Measurements from ENCODE around the gene DIP2A. TPM values are rescaled to one million over a fixed set of nuclear protein-coding genes. Genes with fewer than 3 reads are reported as not detected.

The DIP2A gene
- total and polyA plus RNA-seq, 2 of the 8 experiments (the other 6 are each of a cell fraction or from before 2014, with no cell fraction given), result 16.0 to 27.1 TPM

GRCh38 chr21:46538851-46539666 lies 80.4 kb downstream of the DIP2A start (continued):
- TF ChIP-seq, protein P1, sequence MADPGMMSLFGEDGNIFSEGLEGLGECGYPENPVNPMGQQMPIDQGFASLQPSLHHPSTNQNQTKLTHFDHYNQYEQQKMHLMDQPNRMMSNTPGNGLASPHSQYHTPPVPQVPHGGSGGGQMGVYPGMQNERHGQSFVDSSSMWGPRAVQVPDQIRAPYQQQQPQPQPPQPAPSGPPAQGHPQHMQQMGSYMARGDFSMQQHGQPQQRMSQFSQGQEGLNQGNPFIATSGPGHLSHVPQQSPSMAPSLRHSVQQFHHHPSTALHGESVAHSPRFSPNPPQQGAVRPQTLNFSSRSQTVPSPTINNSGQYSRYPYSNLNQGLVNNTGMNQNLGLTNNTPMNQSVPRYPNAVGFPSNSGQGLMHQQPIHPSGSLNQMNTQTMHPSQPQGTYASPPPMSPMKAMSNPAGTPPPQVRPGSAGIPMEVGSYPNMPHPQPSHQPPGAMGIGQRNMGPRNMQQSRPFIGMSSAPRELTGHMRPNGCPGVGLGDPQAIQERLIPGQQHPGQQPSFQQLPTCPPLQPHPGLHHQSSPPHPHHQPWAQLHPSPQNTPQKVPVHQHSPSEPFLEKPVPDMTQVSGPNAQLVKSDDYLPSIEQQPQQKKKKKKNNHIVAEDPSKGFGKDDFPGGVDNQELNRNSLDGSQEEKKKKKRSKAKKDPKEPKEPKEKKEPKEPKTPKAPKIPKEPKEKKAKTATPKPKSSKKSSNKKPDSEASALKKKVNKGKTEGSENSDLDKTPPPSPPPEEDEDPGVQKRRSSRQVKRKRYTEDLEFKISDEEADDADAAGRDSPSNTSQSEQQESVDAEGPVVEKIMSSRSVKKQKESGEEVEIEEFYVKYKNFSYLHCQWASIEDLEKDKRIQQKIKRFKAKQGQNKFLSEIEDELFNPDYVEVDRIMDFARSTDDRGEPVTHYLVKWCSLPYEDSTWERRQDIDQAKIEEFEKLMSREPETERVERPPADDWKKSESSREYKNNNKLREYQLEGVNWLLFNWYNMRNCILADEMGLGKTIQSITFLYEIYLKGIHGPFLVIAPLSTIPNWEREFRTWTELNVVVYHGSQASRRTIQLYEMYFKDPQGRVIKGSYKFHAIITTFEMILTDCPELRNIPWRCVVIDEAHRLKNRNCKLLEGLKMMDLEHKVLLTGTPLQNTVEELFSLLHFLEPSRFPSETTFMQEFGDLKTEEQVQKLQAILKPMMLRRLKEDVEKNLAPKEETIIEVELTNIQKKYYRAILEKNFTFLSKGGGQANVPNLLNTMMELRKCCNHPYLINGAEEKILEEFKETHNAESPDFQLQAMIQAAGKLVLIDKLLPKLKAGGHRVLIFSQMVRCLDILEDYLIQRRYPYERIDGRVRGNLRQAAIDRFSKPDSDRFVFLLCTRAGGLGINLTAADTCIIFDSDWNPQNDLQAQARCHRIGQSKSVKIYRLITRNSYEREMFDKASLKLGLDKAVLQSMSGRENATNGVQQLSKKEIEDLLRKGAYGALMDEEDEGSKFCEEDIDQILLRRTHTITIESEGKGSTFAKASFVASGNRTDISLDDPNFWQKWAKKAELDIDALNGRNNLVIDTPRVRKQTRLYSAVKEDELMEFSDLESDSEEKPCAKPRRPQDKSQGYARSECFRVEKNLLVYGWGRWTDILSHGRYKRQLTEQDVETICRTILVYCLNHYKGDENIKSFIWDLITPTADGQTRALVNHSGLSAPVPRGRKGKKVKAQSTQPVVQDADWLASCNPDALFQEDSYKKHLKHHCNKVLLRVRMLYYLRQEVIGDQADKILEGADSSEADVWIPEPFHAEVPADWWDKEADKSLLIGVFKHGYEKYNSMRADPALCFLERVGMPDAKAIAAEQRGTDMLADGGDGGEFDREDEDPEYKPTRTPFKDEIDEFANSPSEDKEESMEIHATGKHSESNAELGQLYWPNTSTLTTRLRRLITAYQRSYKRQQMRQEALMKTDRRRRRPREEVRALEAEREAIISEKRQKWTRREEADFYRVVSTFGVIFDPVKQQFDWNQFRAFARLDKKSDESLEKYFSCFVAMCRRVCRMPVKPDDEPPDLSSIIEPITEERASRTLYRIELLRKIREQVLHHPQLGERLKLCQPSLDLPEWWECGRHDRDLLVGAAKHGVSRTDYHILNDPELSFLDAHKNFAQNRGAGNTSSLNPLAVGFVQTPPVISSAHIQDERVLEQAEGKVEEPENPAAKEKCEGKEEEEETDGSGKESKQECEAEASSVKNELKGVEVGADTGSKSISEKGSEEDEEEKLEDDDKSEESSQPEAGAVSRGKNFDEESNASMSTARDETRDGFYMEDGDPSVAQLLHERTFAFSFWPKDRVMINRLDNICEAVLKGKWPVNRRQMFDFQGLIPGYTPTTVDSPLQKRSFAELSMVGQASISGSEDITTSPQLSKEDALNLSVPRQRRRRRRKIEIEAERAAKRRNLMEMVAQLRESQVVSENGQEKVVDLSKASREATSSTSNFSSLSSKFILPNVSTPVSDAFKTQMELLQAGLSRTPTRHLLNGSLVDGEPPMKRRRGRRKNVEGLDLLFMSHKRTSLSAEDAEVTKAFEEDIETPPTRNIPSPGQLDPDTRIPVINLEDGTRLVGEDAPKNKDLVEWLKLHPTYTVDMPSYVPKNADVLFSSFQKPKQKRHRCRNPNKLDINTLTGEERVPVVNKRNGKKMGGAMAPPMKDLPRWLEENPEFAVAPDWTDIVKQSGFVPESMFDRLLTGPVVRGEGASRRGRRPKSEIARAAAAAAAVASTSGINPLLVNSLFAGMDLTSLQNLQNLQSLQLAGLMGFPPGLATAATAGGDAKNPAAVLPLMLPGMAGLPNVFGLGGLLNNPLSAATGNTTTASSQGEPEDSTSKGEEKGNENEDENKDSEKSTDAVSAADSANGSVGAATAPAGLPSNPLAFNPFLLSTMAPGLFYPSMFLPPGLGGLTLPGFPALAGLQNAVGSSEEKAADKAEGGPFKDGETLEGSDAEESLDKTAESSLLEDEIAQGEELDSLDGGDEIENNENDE (IDR thresholded peaks at IDR 0.05; ENCODE audit: insufficient replicate concordance, low read length), result no peak
- TF ChIP-seq TCF12 (IDR thresholded peaks at IDR 0.05; ENCODE audit: low read depth, low read length) (no peak), TAF1 (IDR thresholded peaks at IDR 0.05; ENCODE audit: low read depth, low read length) (no peak), TEAD4 (IDR thresholded peaks at IDR 0.05; ENCODE audit: low read depth, low read length) (no peak), CHD1 (IDR thresholded peaks at IDR 0.05; ENCODE audit: low read depth, low read length) (no peak), CHD2 (IDR thresholded peaks at IDR 0.05; ENCODE audit: low read length) (no peak), YY1 (IDR thresholded peaks at IDR 0.05; ENCODE audit: low read depth, low read length) (no peak)
- TF ChIP-seq, protein P2, sequence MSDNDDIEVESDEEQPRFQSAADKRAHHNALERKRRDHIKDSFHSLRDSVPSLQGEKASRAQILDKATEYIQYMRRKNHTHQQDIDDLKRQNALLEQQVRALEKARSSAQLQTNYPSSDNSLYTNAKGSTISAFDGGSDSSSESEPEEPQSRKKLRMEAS (IDR thresholded peaks at IDR 0.05), result no peak
